IMR-90 (cell line): Measurements from ENCODE around the gene PRM3. TPM values are rescaled to one million over a fixed set of nuclear protein-coding genes. Genes with fewer than 3 reads are reported as not detected.

Experiments used
- ATAC-seq: fragments of 200-7000 bp; cut with Tn5 transposase; 2 replicates; pipeline ENCODE4 v1.9.1; 2020; ENCODE audit warnings: low read depth, mild to moderate bottlenecking, moderate library complexity
- BruUV-seq: library from RNA; stranded (reverse); fragments of 400-500 nt; replicated peaks from 2 replicates; lab custom pipeline; 2021; lab: Mats Ljungman, UMichigan
- CTCF ChIA-PET: fragments of 300-600 bp; formaldehyde crosslinking; extraction: SDS; loops from one replicate; lab custom pipeline; 2021; ENCODE audit warnings: antibody characterized with exemption; lab: Yijun Ruan, JAX
- POLR2A ChIA-PET: fragments of 300-600 bp; sonication (Branson Sonifier 250); formaldehyde crosslinking; loops from one replicate; lab custom pipeline; 2022; ENCODE audit warnings: antibody characterized with exemption; ENCODE audit not compliant: unreplicated experiment; lab: Charles Lee
- DNase-seq: peaks from one replicate; pipeline ENCODE4 v3.0.0; 2013
- H2AFZ ChIP-seq: replicated peaks from 2 replicates; pipeline ENCODE3; 2013; ENCODE audit warnings: low read length, mild to moderate bottlenecking; ENCODE audit not compliant: poor library complexity
- H2AK5ac ChIP-seq: 2 replicates; pipeline ENCODE4 v1.6.1; 2013; ENCODE audit warnings: low read depth, low read length, inconsistent platforms
- H2AK9ac ChIP-seq: replicated peaks from 2 replicates; pipeline ENCODE3; 2013; ENCODE audit warnings: mild to moderate bottlenecking, low read depth, low read length, moderate library complexity; ENCODE audit not compliant: poor library complexity
- H2BK120ac ChIP-seq: 2 replicates; pipeline ENCODE4 v1.6.1; 2013; ENCODE audit warnings: low read depth, low read length, inconsistent platforms
- H2BK15ac ChIP-seq: 3 replicates; pipeline ENCODE4 v1.6.1; 2013; ENCODE audit warnings: low read depth, low read length, inconsistent platforms
- H2BK20ac ChIP-seq: 2 replicates; pipeline ENCODE4 v1.6.1; 2013; ENCODE audit warnings: low read depth, mild to moderate bottlenecking, inconsistent platforms, low read length, moderate library complexity
- H2BK5ac ChIP-seq: 2 replicates; pipeline ENCODE4 v1.6.1; 2013; ENCODE audit warnings: mild to moderate bottlenecking, low read depth, low read length, inconsistent platforms; ENCODE audit not compliant: poor library complexity, severe bottlenecking
- H3K14ac ChIP-seq: replicated peaks from 2 replicates; pipeline ENCODE4 v1.6.1; 2013; ENCODE audit warnings: low read depth, low read length, inconsistent platforms
- H3K18ac ChIP-seq: 2 replicates; pipeline ENCODE4 v1.6.1; 2013; ENCODE audit warnings: low read depth, low read length, control low read depth
- H3K23ac ChIP-seq: 2 replicates; pipeline ENCODE4 v1.6.1; 2013; ENCODE audit warnings: low read depth, low read length, inconsistent platforms
- H3K27ac ChIP-seq: 2 replicates; pipeline ENCODE4 v1.5.1; 2013; ENCODE audit warnings: mild to moderate bottlenecking, control low read depth, low read length; ENCODE audit not compliant: insufficient read depth
- H3K27me3 ChIP-seq: 2 replicates; pipeline ENCODE4 v1.6.1; 2013; ENCODE audit warnings: low read length; ENCODE audit not compliant: control insufficient read depth, insufficient read depth
- H3K36me3 ChIP-seq: 2 replicates; pipeline ENCODE4 v1.6.1; 2013; ENCODE audit warnings: low read length, mixed read lengths; ENCODE audit not compliant: control insufficient read depth, insufficient read depth
- H3K4ac ChIP-seq: 2 replicates; pipeline ENCODE4 v1.6.1; 2013; ENCODE audit warnings: low read depth, low read length, inconsistent platforms
- H3K4me1 ChIP-seq: 2 replicates; pipeline ENCODE4 v1.6.1; 2013; ENCODE audit warnings: low read length, mixed read lengths; ENCODE audit not compliant: control insufficient read depth, insufficient read depth
- H3K4me2 ChIP-seq: 2 replicates; pipeline ENCODE4 v1.6.1; 2013; ENCODE audit warnings: low read depth, mild to moderate bottlenecking, control low read depth, low read length, moderate library complexity
- H3K4me3 ChIP-seq: 2 replicates; pipeline ENCODE4 v1.5.1; 2013; ENCODE audit warnings: low read depth, mild to moderate bottlenecking, control low read depth, low read length, moderate library complexity; ENCODE audit not compliant: insufficient read depth
- H3K56ac ChIP-seq: 2 replicates; pipeline ENCODE4 v1.6.1; 2013; ENCODE audit warnings: low read length, inconsistent platforms; ENCODE audit not compliant: insufficient read depth; ENCODE audit errors: extremely low read depth
- H3K79me1 ChIP-seq, 2 experiments: 2 replicates each; pipeline ENCODE4 v1.6.1; 2013; ENCODE audit warnings: low read length in 2 of 2, inconsistent platforms in 1 of 2, low read depth in 1 of 2
- H3K9ac ChIP-seq: 2 replicates; pipeline ENCODE4 v1.6.1; 2013; ENCODE audit warnings: low read depth, low read length, control low read depth
- H3K9me1 ChIP-seq: 2 replicates; pipeline ENCODE4 v1.6.1; 2013; ENCODE audit warnings: low read length, inconsistent platforms; ENCODE audit not compliant: insufficient read depth
- H3K9me3 ChIP-seq: 2 replicates; pipeline ENCODE4 v1.6.1; 2013; ENCODE audit warnings: low read length; ENCODE audit not compliant: control insufficient read depth, insufficient read depth
- H4K20me1 ChIP-seq: 2 replicates; pipeline ENCODE4 v1.6.1; 2013; ENCODE audit warnings: low read length, inconsistent platforms; ENCODE audit not compliant: insufficient read depth
- H4K5ac ChIP-seq: 2 replicates; pipeline ENCODE4 v1.6.1; 2013; ENCODE audit warnings: mild to moderate bottlenecking, low read depth, low read length, control low read depth
- H4K8ac ChIP-seq, 2 experiments: 2 replicates each; pipeline ENCODE4 v1.6.1; 2013; ENCODE audit warnings: low read depth in 2 of 2, low read length in 2 of 2, control low read depth in 1 of 2, inconsistent platforms in 1 of 2
- H4K91ac ChIP-seq: 2 replicates; pipeline ENCODE4 v1.6.1; 2013; ENCODE audit warnings: low read depth, low read length, inconsistent platforms; ENCODE audit not compliant: insufficient read depth
- BHLHE40 ChIP-seq: fragments of 150-350 bp; IDR thresholded peaks from 2 replicates; pipeline ENCODE4 v1.6.1; 2016; ENCODE audit warnings: mild to moderate bottlenecking, low read depth, low read length
- CHD1 ChIP-seq: IDR thresholded peaks from 2 replicates; pipeline ENCODE4 v1.6.1; 2012; ENCODE audit warnings: low read depth, low read length, improper control_type of control experiment
- FOS ChIP-seq: fragments of 150-350 bp; IDR thresholded peaks from 2 replicates; pipeline ENCODE4 v1.6.1; 2016; ENCODE audit warnings: low read depth, low read length
- MAFK ChIP-seq: IDR thresholded peaks from 2 replicates; pipeline ENCODE4 v1.6.1; 2012; ENCODE audit warnings: low read depth, low read length, improper control_type of control experiment
- POLR2A ChIP-seq: IDR thresholded peaks from 2 replicates; pipeline ENCODE4 v1.6.1; 2012; ENCODE audit warnings: mild to moderate bottlenecking, low read depth, low read length
- RAD21 ChIP-seq: IDR thresholded peaks from 2 replicates; pipeline ENCODE4 v1.6.1; 2012; ENCODE audit warnings: low read length, improper control_type of control experiment
- RFX5 ChIP-seq: IDR thresholded peaks from 2 replicates; pipeline ENCODE4 v1.8.0; 2012; ENCODE audit warnings: low read depth, mild to moderate bottlenecking, low read length, moderate library complexity
- WGBS, 2 experiments: methylation state at CpG; one replicate each; pipeline versions ENCODE4 v1.1.5 to v1.1.7; 2013; ENCODE audit warnings: missing lambda C conversion rate in 2 of 2; ENCODE audit not compliant: insufficient read length in 1 of 2; ENCODE audit errors: extremely low coverage in 2 of 2; 5-methylcytosine and 5-hydroxymethylcytosine counted together
- dilution Hi-C: fragments of 300-500 bp; cut with HindIII; formaldehyde crosslinking; loops from one replicate; pipeline ENCODE4 v1.14.3; 2018; ENCODE audit warnings: low sequenced_read_pairs; ENCODE audit not compliant: unreplicated experiment
- in situ Hi-C: fragments of 300-500 bp; cut with MboI; formaldehyde crosslinking; loops from 3 replicates; pipeline ENCODE4 v1.14.3; 2019; ENCODE audit warnings: low sequenced_read_pairs, inconsistent platforms, mixed read lengths
- intact Hi-C: fragments of 100-400 bp; cut with micrococcal nuclease; formaldehyde crosslinking; loops from 2 replicates; pipeline ENCODE4 v1.10.0; 2022
- polyA plus RNA-seq, 3 experiments: library from polyadenylated mRNA; depleted of rRNA; stranded (reverse); fragments of >200 nt; gene quantifications; 2 replicates each; pipeline ENCODE4 v1.2.3, GENCODE V29; 2012; ENCODE audit warnings: low replicate concordance in 1 of 3
- total RNA-seq: library from RNA; depleted of rRNA; stranded (reverse); fragments of >200 nt; gene quantifications from 2 replicates; pipeline ENCODE4 v1.2.3, GENCODE V29; 2012
- TF ChIP-seq, protein P1 (sequence below): conservative IDR thresholded peaks from 2 replicates; pipeline ENCODE4 v1.5.1; 2012; ENCODE audit warnings: mild to moderate bottlenecking, low read depth, low read length, improper control_type of control experiment
- TF ChIP-seq, protein P2 (sequence below): fragments of 150-350 bp; IDR thresholded peaks from 2 replicates; pipeline ENCODE4 v1.6.1; 2017; ENCODE audit warnings: mild to moderate bottlenecking, antibody characterized with exemption, low read length, low read depth

PRM3 gene
- total and polyA plus RNA-seq, 2 of the 4 experiments (the other 2 are of a cell fraction) = not detected

DNA sequence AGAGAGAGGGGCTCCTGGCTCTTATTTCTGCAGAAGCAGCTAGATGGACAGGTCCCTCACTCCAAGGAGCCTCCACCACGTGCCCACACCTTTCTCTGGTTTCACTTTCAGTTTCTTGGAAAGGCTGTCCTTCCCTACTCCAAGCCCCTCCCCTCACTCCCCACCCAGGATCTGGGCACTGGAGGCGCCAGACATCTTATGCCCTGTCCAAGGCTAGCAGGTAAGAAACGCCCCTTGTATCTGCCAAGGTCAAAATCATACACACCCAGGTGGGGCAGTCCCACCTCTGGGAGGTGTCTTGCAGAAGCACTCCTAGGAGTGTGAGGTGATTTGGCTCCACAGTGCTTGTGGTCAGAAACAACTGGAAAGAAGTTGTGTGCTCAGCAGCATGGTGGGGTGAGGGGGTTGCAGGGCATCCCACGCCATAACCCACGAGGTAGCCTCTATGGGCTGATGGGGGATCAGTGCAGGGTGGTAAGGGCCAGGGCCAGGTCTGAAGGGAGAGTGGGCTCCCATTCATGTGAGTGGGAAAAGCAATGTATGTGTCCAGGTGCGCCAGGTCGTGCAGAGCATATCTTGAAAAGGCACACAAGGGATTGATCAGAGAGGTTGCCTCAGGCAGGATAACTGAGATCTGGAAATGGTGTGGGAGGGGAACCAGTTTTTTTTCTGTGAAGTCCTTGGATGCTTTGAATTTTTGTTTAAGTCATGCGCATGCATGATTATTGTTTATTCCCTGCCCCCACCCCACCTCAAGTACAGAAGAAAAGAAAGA is 39.5 kb upstream of the PRM3 start:
- peak overlapping the region; percentile 86 for H4K5ac ChIP-seq
- in situ Hi-C loops = no loop called here
- H3K9me1 ChIP-seq = peaks cover 21% of the 10 kb centered on the region
- dilution Hi-C loops = no loop called here
- intact Hi-C loops = loop anchor here (2.0 kb wide), 1 partner anchor 16 kb away; no protein-coding TSS in a partner anchor
- peak overlapping the region; percentile 79 for H3K27ac ChIP-seq
- peaks cover 0 to 5% of the 10 kb centered on the region in 2 experiments; a peak in 2 of 4 replicates for H3K79me1 ChIP-seq
- H3K36me3 ChIP-seq = no peaks in the 10 kb centered on the region
- peak overlapping the region; percentile 97 for H2AK5ac ChIP-seq
- no peaks in the 10 kb centered on the region for H3K27me3 ChIP-seq
- H3K56ac ChIP-seq = peak overlapping the region; percentile 59; the same call in 1 of the 2 replicates
- peak overlapping the region; percentile 97 for H3K4ac ChIP-seq
- H2AK9ac ChIP-seq = peak overlapping the region; percentile 96
- ChIA-PET POLR2A (no interaction called here), CTCF (interaction anchor here (0.7 to 0.9 kb wide), 2 partner anchors 18 to 288 kb away, joined by 3 to 4 read pairs; no protein-coding TSS in a partner anchor)
- H3K4me1 ChIP-seq = peaks cover 24% of the 10 kb centered on the region
- peak overlapping the region; percentile 52 to 96 for H4K8ac ChIP-seq
- H3K14ac ChIP-seq = peak overlapping the region; percentile 94
- H2BK120ac ChIP-seq = peak overlapping the region; percentile 99
- WGBS, 2 experiments = 57% methylated on average over 2 of the region's 8 CpGs; no CpG with 5 or more reads in 1 of the 2 experiments
- no peaks in the 10 kb centered on the region for H3K9me3 ChIP-seq
- TF ChIP-seq MAFK (no peak), RFX5 (no peak), BHLHE40 (peak; percentile 64; the same call in 1 of the 2 replicates), RAD21 (no peak), CHD1 (no peak), FOS (no peak), POLR2A (no peak)
- TF ChIP-seq, protein P1, sequence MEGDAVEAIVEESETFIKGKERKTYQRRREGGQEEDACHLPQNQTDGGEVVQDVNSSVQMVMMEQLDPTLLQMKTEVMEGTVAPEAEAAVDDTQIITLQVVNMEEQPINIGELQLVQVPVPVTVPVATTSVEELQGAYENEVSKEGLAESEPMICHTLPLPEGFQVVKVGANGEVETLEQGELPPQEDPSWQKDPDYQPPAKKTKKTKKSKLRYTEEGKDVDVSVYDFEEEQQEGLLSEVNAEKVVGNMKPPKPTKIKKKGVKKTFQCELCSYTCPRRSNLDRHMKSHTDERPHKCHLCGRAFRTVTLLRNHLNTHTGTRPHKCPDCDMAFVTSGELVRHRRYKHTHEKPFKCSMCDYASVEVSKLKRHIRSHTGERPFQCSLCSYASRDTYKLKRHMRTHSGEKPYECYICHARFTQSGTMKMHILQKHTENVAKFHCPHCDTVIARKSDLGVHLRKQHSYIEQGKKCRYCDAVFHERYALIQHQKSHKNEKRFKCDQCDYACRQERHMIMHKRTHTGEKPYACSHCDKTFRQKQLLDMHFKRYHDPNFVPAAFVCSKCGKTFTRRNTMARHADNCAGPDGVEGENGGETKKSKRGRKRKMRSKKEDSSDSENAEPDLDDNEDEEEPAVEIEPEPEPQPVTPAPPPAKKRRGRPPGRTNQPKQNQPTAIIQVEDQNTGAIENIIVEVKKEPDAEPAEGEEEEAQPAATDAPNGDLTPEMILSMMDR = no peak
- TF ChIP-seq, protein P2, sequence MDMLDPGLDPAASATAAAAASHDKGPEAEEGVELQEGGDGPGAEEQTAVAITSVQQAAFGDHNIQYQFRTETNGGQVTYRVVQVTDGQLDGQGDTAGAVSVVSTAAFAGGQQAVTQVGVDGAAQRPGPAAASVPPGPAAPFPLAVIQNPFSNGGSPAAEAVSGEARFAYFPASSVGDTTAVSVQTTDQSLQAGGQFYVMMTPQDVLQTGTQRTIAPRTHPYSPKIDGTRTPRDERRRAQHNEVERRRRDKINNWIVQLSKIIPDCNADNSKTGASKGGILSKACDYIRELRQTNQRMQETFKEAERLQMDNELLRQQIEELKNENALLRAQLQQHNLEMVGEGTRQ = peak; percentile 67
- H3K4me2 ChIP-seq = peak overlapping the region; percentile 60
- H3K18ac ChIP-seq = peak overlapping the region; percentile 87
- peak overlapping the region; percentile 82 for H2AFZ ChIP-seq
- H3K9ac ChIP-seq = no peak overlapping the region
- ATAC-seq (peak; percentile 73), DNase-seq (peak; percentile 78)
- no TSS peak for BruUV-seq
- peak overlapping the region; percentile 78 for H2BK5ac ChIP-seq
- H2BK20ac ChIP-seq = peak overlapping the region; percentile 97
- H4K91ac ChIP-seq = peak overlapping the region; percentile 98
- peak overlapping the region; percentile 98; the same call in 2 of the 3 replicates for H2BK15ac ChIP-seq
- H4K20me1 ChIP-seq = no peaks in the 10 kb centered on the region
- H3K4me3 ChIP-seq = no peak overlapping the region
- peak overlapping the region; percentile 86 for H3K23ac ChIP-seq
